ENCODE results near the gene NCKAP5.

DNA sequence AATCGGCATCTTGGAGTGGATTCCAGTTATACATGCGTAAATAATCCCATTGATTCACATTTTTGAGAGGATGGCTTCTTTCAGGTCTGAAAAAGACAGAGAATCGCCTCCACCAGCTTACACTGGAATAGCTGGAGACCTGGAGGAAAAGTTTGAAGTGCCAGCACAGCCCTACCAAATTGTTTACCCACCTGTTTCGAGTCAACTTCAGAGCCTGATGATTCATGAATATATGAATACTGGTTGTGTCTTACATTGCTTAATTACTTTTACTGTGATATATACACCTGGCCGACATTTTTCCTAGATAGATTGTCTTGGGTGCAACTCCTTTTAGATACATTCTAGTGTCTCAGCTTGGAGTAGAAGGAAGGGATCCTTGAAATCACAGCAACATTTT is 335 bp upstream of the NCKAP5 start:
- TF ChIP-seq, protein P1, sequence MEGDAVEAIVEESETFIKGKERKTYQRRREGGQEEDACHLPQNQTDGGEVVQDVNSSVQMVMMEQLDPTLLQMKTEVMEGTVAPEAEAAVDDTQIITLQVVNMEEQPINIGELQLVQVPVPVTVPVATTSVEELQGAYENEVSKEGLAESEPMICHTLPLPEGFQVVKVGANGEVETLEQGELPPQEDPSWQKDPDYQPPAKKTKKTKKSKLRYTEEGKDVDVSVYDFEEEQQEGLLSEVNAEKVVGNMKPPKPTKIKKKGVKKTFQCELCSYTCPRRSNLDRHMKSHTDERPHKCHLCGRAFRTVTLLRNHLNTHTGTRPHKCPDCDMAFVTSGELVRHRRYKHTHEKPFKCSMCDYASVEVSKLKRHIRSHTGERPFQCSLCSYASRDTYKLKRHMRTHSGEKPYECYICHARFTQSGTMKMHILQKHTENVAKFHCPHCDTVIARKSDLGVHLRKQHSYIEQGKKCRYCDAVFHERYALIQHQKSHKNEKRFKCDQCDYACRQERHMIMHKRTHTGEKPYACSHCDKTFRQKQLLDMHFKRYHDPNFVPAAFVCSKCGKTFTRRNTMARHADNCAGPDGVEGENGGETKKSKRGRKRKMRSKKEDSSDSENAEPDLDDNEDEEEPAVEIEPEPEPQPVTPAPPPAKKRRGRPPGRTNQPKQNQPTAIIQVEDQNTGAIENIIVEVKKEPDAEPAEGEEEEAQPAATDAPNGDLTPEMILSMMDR (IDR thresholded peaks at IDR 0.05; ENCODE audit: insufficient read depth, low read length) = no peak
- TF ChIP-seq, protein P2, sequence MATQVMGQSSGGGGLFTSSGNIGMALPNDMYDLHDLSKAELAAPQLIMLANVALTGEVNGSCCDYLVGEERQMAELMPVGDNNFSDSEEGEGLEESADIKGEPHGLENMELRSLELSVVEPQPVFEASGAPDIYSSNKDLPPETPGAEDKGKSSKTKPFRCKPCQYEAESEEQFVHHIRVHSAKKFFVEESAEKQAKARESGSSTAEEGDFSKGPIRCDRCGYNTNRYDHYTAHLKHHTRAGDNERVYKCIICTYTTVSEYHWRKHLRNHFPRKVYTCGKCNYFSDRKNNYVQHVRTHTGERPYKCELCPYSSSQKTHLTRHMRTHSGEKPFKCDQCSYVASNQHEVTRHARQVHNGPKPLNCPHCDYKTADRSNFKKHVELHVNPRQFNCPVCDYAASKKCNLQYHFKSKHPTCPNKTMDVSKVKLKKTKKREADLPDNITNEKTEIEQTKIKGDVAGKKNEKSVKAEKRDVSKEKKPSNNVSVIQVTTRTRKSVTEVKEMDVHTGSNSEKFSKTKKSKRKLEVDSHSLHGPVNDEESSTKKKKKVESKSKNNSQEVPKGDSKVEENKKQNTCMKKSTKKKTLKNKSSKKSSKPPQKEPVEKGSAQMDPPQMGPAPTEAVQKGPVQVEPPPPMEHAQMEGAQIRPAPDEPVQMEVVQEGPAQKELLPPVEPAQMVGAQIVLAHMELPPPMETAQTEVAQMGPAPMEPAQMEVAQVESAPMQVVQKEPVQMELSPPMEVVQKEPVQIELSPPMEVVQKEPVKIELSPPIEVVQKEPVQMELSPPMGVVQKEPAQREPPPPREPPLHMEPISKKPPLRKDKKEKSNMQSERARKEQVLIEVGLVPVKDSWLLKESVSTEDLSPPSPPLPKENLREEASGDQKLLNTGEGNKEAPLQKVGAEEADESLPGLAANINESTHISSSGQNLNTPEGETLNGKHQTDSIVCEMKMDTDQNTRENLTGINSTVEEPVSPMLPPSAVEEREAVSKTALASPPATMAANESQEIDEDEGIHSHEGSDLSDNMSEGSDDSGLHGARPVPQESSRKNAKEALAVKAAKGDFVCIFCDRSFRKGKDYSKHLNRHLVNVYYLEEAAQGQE (IDR thresholded peaks at IDR 0.05; ENCODE audit: insufficient replicate concordance, low read depth) = no peak
- no peak for TF ChIP-seq POLR2AphosphoS5 (IDR thresholded peaks at IDR 0.05; ENCODE audit: low read depth)
- TF ChIP-seq GABPA (IDR thresholded peaks at IDR 0.05; ENCODE audit: low read depth) = no peak

Measured in HL-60 (cell line).